HG03280 (cell line): ENCODE measurements around the gene TAGLN2.

Source experiments
- ATAC-seq: cut with Tn5 transposase; IDR thresholded peaks from one replicate; pipeline ENCODE4 v1.9.1; 2021; ENCODE audit warnings: mild to moderate bottlenecking, moderate library complexity; ENCODE audit not compliant: unreplicated experiment

TAGLN2 gene

DNA sequence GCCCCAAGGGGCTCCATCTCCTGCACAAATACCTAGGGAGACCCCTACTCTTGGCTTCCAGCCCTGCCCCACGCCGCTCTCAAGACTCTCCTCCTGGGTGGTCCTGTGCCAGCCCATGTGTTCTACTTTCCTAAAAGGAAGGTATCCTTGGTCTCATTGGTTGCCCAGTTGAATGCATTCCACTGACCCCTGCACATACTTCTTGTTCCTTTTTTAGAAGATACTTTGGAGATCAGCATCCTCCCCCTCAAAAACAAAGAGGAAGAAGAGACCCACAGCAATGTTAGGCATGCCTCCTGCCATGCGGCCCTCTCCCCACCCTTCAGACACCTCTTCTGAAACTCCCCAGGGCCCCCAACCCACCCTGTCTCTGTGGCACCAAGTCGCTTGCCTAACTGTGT is 24.7 kb upstream of the TAGLN2 start:
- ATAC-seq: no peak

DNA sequence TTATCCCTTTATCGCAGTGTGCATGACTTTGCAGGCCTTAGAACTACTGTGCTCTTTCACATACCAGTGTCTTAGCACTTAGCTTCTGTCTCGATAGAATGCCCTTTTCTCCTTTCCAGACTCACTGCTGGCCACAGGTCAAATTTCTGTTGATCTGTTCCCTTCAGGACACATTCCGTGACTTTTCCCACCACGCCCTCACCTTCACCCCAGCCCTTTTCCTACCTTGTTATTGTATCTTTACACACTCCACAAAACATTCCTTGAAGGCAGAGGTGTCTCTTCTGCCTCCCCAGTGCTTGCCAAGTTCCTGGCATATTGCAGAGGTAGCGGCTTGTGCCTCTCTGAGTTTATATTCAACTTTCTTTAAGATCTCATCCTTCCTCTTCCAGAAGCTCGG is 23.8 kb upstream of the TAGLN2 start:
- no peak for ATAC-seq

DNA sequence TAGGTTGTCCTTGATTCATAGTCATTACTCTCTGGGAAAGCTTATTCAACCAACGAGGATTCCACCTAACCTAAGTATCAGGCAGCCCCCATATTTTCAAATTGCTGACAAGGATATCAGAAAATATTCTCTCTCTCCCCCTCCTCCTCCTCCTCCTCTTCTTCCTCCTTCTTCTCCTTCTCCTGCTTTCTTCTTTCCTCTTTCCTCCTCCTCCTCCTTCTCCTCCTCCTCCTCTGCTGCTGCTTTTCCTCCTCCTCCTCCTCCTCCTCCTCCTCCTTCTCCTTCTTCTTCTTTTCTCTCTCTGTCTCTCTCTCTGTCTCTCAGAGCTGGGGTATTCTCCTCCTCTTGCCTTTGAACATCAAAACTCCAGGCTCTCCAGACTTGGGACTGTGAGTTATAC is 22.6 kb upstream of the TAGLN2 start:
- ATAC-seq: no peak

DNA sequence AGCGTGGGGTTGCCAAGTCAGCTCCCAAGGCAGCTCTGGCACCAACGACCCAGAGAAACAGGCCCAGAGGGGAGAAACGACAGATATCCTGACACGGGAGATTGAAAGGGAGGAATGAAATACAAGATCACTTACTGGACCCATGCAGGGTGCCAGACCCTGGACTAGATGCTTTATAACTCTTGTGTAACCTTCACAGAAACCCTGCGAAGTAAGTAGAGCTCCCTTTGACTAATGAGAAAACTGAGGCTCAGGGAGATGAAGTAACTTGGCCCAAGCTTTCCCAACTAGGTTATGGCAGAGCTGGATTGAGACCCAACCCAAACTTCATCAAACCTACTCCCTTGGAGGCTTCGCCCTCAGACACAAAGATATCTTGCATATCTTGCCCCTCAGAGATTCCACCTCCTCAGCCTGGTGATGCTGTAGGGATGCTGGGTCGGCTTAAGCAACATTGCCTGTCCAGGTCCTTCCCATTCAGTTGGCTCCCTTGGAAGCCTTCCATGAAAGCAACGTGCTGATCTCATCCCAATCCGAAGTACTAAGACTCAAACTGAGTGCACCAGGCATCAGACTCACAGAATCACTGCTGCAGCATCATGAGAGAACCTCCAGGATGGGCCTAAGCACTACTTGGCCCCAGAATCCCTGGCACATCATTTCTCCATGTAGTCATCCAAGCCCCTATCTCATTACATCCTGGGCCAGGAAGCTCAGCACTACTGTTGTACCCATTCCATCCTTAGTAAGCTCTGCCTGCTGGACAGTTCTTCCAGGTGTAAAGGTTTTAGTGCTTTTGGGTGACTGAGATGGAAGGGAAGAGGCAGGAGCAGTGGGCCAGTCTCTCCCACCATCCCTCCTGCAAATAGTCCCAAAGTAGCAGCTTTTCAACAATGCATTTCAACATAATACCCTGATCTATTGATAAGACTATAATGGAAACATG is 21.2 kb upstream of the TAGLN2 start:
- ATAC-seq: no peak

DNA sequence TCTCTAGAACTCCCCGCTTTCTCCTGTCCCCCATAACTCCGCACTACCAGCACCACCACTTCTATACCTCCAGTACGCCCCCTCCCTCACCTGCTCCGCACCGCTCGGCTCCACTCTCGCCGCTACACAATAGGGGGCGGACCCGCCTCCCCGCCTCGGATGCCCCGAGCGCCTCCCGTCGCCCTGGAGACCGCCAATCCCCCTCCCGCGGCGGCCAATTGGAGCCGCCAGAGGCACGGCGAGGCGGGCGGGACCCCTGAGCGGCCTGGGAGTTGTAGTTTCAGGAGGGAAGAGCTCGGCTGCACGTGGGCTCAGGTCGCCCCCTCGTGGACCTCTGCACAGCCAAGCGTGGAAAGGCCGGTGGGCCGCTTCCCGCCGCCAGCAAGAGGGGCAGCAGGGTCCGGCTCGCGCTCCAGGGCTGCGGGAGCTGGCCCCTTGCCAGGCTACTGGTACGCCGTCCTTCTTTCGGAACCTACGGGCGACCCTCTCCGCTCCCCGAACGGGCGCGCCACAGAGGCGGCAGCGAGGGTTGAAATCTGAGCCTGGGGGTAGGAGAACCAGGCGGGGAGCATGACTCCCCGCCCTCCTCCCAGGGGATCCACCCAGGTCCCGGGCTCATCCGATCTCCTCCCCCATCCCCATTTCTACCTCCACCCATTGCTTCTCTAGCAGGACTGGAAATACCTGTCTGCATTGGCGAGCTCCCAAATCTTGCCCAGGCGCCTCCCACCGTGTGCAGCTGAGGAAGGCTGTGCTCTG is 20.4 kb upstream of the TAGLN2 start, which contains the start of gene IGSF9:
TSS of gene IGSF9 (minus strand) at position 131 of the 759 bp plus-strand sequence. CDS start 2,159 bp downstream, outside the sequence.
- no peak for ATAC-seq

DNA sequence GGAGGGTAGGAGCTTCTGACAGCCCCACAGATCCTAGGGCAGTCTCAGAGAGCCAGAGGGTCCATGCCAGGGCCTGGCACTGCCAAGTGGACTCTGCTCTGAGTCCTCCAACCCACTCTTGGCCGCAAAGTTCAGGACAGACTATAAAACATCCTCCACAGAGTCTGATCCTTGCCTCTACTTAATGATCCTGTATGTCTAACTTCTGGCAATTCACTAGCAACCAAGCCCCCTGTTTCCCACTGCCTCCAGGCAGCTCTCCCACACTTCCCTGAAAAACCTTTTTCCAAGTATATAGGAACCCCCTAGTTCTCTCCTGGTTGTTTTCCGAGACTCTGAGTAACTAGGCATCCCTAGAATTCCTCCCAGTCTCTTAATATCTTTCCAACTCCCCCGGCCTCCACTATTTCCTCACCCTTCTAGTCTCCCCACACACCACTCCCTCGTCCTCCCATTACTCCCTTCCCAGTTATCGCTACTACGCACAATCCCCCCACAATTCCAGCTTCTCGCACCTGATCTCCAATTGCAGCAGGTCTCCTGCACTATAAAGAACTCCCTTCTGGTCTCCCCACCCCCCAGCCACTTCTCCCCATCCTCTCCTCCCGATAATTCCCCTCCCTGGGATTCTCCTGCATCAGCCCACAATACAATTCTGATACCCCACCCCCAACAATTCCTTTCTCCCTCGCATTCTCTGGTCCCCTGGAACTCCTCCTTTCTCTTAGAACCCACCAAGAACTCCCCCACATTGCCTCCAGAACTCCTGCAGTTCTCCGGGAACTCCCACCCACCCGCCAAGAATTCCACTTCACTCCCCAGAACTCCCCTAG is 19.5 kb upstream of the TAGLN2 start:
- no peak for ATAC-seq

DNA sequence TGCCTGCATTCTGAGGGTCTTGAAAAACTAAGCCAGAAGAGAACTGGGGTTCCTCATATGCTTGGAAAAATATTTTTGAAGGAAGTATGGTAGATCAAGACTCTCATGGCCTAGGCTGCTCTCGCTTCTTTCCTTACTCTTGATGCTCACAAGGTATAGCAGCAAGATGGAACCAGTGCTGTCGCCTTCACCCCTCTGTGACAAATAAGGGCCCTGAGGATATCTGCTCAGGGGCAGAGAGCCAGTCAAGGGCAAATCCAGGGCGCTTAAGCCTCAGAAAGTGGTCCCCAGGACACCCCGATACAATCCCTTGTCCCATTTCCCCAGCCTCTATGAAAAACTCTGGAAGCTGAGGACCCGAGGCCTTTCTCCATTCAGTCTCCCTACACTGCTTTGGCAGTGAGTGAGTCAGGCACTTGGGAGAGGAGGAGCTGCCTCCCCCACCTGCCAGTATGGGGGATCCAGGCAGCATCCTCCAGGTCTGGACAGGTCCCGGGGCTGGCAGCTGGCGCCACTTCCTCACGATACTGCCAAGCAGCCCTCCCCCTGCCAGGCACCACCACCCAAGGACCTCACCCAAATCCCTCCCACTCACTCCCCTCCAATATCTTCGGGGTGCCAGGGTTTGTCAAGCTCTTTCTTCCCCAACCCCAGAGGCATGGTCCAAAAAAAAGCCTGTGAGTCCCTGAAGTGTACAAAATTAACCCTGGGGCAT is 18.8 kb upstream of the TAGLN2 start:
- ATAC-seq: no peak

DNA sequence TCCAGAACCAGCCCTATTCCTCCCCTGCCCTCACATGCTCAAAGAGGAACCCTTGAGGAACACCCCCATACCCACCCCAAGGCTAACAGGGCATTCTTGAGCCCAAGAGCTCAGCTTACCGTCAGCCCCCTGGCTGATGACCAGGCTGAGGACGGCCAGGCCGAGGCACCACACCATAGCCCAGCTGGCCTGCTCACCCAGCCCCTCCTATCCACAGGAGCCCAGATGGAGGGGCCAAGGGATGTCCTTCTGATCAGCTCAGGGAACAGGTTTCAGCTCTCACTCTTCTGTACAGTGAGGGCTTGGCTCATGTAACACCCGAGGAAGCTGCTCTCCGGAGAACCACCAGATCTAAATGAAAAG is 18.0 kb upstream of the TAGLN2 start:
- ATAC-seq: no peak

DNA sequence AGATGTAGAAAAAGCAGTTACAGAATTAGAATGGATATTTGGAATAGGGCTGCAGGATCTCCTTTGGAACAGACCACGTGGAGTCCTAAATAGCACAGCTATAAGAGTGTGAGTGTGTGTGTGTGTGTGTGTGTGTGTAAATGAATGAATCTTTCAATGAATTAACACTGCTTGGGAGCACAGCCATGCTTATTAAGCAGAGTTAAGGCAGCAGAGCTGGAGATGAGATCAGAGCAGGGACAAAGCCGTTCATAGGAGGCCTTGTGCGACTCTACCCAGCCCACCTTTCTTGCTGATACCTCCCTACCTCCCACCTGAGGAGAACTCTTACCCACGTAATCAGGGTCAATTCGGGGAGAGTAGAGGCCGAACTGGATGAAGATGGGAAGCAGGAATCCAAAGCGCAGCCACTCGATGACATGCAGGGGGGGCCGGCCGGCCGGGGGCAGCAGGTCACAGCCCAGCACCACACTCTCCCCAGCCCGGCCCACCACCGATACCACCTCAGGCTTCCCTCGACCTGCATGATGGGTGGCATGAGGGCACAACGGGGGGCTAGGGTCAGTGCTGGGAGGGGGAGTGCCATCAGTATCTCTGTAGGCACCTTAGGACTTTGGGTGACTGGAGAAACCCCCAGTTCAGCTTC is 17.4 kb upstream of the TAGLN2 start:
- no peak for ATAC-seq

DNA sequence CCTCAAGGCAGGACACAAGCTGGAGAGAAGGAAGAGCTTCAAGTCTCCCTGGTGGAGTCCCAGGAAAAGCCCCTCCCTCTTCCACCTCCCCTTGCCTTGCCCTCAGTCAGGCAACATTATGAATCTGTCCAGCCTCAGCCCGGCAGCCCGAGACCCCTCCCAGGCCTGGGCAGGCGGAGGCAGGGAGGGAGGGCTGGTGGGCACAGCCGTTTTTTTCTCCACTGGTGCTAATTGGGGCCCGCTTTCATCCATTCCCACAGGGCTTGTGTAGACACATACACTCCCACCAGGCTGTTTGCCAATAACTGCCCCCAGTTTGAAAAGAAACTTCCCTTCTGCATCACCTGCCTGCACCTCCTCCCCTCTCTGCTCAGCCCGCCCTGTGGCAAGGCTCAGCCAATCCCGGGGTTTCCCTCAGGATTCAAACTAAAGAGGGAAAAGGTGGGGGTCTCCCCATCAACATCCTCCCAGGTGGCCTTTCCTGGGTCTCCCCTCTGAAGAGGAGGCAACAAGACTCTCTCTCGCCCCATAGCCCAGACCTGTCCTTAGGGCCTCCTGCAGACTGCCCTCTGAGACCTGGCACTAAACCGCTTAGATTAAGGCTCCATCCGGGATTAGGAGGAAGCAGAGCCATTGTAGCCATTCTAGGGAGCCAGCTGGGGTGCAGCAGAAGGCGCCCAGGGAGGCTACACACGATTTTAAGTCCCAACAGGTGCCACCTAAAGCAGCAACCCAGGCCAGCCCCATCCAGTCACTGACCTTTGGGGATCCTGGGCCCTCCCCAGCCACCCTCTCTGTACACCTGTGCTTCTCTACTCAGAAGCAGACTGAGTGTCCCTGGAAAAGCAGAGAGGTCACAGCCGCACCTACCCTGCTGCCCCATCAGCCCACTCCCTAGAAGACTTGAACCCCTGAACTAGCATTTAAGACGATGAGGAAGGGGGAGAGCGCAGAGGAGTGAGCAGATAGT is 16.6 kb upstream of the TAGLN2 start:
- no peak for ATAC-seq

DNA sequence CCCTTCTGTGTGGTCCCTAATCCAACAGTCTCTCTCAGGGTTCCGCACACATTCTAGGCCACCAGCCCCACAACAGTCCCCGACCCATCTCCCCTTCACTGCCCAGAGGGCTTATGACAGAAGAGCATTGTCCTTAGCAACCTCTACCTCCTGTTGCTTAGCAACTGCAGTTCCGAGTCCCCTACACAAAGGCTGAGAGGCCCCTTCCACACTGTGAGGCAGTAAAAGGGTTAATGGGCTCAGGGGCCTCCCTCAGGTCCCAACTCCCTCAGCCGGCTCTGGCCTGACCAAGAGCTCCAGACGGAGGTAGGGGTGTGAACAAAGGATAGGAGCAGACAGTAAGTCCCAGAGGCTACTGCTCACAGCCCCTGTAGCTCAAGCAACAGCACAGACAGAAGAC is 15.8 kb upstream of the TAGLN2 start:
- ATAC-seq: no peak

DNA sequence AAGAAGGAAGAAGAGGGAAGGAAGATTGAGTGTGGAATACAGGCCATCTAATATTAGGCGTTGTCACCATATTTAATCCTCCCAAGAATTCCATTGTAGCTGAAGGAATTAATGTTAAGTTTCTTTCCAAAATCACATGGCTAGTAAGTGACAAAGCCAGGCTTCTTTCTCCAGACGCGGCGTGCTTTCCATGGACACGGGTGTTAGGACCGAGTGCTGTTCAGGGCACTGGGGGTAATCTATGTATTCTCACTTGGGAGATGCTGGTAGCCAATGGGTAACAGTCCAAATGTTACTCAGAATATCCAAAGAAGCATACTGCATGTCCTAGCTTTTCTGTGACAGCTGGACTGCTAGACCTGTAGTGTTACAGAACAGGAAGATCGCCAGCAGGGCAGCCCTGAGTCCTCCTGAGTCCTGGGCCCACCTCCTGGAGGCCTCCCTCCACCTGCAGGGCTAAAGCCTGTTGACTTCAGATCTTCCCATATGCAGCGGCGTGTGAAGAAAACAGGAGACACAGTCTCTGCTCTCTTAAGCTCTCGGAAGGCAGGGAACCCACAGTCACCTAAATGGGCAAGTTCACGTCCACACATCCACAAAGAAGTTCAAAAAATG is 14.8 kb upstream of the TAGLN2 start:
- ATAC-seq: no peak

DNA sequence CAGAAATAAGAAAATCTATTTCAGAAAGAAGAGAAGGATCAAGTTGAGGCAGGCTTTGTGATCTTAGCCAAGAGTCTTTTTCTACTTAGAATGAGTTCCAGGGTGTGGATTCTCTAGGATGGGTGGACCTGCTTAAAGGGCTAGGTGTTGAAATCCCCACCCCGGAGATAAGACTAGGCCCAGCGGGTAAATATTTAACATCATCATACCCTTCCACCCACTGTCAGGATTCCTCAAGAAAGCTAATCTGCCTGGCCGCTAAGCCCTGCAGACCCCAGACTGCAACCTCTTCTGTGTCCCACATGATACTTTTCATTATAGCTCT is 14.3 kb upstream of the TAGLN2 start:
- ATAC-seq: no peak

DNA sequence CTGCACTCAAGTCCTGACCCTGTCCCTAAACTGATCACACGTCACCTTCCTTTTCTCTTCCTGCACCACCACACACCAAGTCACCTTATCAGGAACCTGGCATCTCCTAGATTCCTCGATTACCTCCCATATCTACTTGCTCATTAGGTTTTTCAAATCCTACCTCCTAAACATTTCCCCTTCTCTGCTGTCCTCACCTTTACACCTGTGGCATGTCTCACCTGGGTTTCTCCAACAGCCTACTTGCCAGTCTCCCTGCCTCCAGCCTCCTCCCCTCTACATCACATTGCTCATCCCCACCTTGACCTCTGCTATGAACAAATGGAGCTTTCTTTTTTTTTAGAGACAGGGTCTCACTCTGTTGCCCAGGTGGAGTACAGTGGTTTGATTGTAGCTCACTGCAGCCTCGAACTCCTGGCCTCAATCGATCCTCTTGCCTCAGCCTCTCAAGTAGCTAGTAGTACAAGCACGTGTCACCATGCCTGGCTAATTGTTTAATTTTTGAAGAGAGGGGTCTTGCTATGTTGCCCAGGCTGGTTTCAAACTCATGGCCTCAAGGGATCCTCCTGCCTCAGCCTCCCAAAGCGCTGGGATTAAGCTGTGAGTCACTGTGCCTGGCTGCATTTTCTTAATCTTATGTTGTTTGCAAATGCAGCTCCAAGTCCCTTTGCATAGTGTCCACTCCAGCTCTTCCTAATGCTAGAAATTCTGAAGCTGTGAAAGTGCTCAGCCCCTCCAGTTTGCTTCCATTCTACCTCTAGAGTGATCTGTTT is 13.8 kb upstream of the TAGLN2 start:
- ATAC-seq: no peak

DNA sequence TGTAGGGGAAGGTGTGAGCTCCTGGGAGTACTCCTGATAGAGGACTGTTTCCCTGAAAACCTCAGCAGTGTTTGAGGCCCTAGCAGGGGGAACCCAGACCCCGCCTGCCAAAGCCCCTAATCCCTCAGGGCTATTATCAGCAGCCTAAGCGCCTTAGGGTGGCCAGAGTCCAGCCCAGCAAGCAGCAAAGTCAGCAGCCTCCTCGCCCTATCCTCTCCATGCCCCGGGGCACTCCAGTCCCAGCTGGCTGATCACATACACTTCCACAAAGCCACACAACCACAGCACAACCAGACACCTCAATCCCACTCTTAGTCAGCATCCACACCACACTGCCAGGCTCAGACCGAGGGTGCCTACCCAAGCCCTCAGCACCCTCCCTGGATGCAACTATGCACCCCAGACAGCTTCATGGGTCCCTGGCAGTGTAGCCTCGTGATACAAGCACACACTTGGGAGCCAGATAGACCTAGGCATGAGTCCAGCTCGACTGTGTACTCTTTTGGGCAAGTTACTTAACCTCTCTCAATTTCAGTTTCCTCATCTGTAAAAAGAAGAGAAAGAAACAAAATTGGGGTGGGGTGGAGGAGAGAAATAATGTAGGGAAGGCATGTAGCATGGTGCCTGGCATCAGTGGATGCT is 13.0 kb upstream of the TAGLN2 start:
- no peak for ATAC-seq

DNA sequence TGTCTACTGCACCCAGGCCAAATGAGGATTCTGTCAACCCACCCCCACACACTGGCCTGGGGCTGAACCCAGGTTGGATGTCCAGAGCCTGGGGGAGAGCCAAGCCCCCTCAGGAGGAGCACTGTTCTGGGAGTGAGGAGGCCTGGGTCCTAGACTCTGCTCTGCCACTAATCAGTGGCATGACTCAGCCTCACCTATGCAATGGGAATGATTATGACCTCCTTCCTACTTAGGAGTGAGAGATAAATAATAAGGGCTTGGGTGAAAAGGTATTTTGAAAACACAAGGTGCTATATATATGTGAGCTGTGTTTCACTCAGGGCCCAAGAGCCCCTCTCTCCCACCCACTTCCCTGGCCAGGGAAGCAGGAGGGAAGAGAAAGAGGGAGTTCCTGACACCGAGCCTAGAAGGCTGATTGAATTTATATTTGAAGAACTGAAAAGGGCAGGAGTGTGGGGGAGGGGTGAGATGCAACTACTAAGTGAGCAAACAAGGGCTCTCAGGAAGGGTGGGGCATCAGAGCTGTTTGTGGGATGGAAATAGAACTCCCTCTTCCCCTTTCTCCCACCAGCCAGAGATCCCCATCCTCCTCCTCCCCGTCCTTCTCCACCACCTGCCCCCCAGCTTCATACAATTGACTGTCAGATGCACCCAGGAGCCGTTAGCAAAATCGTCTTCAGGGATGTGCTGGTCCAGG is 11.9 kb upstream of the TAGLN2 start:
- no peak for ATAC-seq
